ENCODE results near the gene AIFM1.

DNA sequence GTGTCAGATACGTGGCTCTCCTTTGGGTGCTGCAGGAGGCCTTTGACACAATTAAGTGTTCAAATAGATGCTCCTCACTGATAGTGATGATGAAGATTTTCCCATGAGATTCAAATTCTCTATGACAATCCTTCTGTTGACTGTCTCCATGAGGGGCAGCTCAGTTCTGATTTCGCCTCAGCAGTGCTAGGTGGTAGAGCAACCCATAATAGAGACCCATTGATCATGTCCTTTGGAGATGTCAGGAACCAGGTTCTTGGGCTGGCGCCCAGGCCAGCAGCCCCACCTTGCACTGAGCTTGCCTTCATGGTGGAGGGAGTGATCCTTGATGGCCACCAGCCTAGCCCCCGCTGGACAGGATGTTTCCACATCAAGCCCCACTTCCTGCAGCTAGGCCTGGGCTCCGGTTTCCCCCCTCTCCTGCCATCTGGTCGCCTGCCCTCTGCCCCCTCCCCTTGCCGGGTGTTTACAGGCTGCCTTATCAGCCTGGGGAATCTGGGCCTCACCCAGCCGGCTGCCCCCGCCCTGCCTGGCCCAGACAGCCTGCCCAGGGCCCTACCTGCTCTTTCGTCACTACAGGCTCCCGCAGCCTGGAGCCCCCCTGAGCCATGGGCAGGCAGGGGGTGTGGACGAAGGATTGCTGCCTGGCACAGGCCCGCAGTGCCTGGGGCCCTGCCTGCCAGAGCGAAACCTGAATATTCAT lies 68.0 kb downstream of the AIFM1 start:
- no peak for TF ChIP-seq CTCF (IDR thresholded peaks at IDR 0.05; ENCODE audit: low read length)
- no peak for TF ChIP-seq EZH2 (optimal IDR thresholded peaks at IDR 0.05; ENCODE audit: low read depth, low read length)
- no peak for TF ChIP-seq EZH2phosphoT487 (IDR thresholded peaks at IDR 0.05; ENCODE audit: low read length)

All from MM.1S (cell line).